GM10266 (cell line): ENCODE measurements around the gene SSTR5.

ENCODE experiments used
- DNase-seq: peaks from one replicate; pipeline ENCODE4 v3.0.0; 2012; ENCODE audit errors: extremely low spot score
- TF ChIP-seq, protein P1 (sequence below): IDR thresholded peaks from 2 replicates; pipeline ENCODE4 v1.5.1; 2012; ENCODE audit warnings: mild to moderate bottlenecking, low read depth; ENCODE audit not compliant: control insufficient read depth, insufficient read depth; ENCODE audit errors: missing control alignments

SSTR5 gene

DNA sequence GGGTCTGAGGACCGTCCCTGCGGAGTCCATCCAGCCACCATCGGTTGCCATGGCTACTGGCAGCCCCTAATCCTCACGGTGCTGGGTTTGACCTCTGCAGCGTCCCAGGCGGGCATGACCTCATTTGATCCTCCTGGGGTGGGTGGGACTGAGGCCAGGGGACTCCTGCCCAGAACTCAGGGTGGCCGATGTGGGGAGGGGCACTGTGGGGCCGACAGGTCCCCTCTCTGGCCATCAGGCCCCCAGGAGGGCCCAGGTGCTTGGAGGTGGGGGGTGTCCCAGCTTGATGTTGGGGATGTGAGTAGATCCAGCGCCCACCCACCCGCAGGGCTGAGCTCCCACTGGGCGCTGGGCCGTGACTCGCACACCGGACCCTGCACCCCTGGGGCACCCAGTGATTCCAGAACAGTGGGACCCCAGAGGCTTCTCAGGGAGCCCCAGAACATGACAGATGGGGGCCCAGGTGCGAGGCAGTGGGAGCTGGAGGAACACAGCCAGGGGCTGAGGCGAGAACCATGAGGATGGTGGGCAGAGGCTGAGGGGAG, 1.6 kb upstream of the SSTR5 start:
- TF ChIP-seq, protein P1, sequence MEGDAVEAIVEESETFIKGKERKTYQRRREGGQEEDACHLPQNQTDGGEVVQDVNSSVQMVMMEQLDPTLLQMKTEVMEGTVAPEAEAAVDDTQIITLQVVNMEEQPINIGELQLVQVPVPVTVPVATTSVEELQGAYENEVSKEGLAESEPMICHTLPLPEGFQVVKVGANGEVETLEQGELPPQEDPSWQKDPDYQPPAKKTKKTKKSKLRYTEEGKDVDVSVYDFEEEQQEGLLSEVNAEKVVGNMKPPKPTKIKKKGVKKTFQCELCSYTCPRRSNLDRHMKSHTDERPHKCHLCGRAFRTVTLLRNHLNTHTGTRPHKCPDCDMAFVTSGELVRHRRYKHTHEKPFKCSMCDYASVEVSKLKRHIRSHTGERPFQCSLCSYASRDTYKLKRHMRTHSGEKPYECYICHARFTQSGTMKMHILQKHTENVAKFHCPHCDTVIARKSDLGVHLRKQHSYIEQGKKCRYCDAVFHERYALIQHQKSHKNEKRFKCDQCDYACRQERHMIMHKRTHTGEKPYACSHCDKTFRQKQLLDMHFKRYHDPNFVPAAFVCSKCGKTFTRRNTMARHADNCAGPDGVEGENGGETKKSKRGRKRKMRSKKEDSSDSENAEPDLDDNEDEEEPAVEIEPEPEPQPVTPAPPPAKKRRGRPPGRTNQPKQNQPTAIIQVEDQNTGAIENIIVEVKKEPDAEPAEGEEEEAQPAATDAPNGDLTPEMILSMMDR: no peak
- DNase-seq: no peak

- no peak for DNase-seq
- TF ChIP-seq, protein P1: no peak
Observed at GRCh38 chr16:1071561-1072225, 854 bp upstream of the SSTR5 start.

GRCh38 chr16:1073262-1073558, 663 bp downstream of the SSTR5 start:
- no peak for DNase-seq
- TF ChIP-seq, protein P1: no peak

GRCh38 chr16:1073566-1074378, 1.2 kb downstream of the SSTR5 start:
- DNase-seq: no peak
- TF ChIP-seq, protein P1: no peak

DNA sequence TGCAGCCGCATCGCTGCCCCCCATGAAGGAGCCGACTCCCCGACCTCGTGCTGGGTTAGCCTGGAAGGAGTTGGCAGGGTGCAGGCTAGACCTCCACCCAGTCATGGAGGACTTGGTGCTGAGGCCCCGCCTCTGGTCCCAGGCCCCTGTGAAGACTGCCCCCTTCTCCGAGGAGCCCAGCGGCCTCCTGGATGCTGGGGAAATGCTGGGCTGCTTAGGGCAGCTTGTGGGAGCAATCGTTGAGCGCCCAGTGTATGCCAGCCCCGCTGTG, 1.8 kb downstream of the SSTR5 start:
- DNase-seq: no peak
- TF ChIP-seq, protein P1: no peak

GRCh38 chr16:1075546-1075945, 3.0 kb downstream of the SSTR5 start:
- no peak for DNase-seq
- TF ChIP-seq, protein P1: no peak
